Esophagus muscularis mucosa (tissue), 3 donors: Measurements from ENCODE around the gene CD69.

ENCODE experiments used
- CTCF ChIP-seq, 3 experiments: fragments of 200-600 bp in 2 of 3; fragments of 450-650 bp in 1 of 3; sonication (generic) in 2 of 3; IDR thresholded peaks; one replicate each; pipeline ENCODE4 v1.5.1; 2017 to 2019; ENCODE audit warnings: antibody characterized with exemption in 3 of 3, mild to moderate bottlenecking in 2 of 3, moderate library complexity in 1 of 3
- POLR2AphosphoS5 ChIP-seq, 2 donors: sonication (generic); formaldehyde crosslinking; IDR thresholded peaks; one replicate each; pipeline ENCODE4 v1.6.1; 2017; ENCODE audit warnings: antibody characterized with exemption in 2 of 2

GRCh38 chr12:9809866-9810265 lies 49.2 kb upstream of the CD69 start:
- TF ChIP-seq POLR2AphosphoS5 (IDR thresholded peaks at IDR 0.05), result no peak
- TF ChIP-seq CTCF (IDR thresholded peaks at IDR 0.05), result no peak
